HepG2 (cell line): Measurements from ENCODE around the gene ADGRG6. TPM values are rescaled to one million over a fixed set of nuclear protein-coding genes. Genes with fewer than 3 reads are reported as not detected.

Experiments used
- ATAC-seq: fragments of 200-7000 bp; cut with Tn5 transposase; 3 replicates; pipeline ENCODE4 v1.9.1; 2020; ENCODE audit warnings: mild to moderate bottlenecking, moderate library complexity
- BruUV-seq: library from RNA; stranded (reverse); fragments of 400-500 nt; replicated peaks from 2 replicates; lab custom pipeline; 2021; lab: Mats Ljungman, UMichigan
- CTCF ChIA-PET: fragments of 300-600 bp; formaldehyde crosslinking; extraction: SDS; loops from one replicate; lab custom pipeline; 2021; ENCODE audit warnings: low total read pairs, inconsistent platforms, low intra/inter-chr PET ratio; lab: Yijun Ruan, JAX
- POLR2A ChIA-PET: fragments of 350-600 bp; sonication (Branson Sonifier 250); formaldehyde crosslinking; loops from one replicate; lab custom pipeline; 2020; ENCODE audit warnings: antibody characterized with exemption, inconsistent platforms; lab: Yijun Ruan, JAX
- DNase-seq: peaks from one replicate; pipeline ENCODE4 v3.0.0-alpha.2; 2015; ENCODE audit warnings: low spot score
- FAIRE-seq: peaks from 3 replicates; lab custom pipeline; 2011; peaks lifted over from hg19 to GRCh38; lab: Jason Lieb, UNC
- H2AFZ ChIP-seq: one replicate; pipeline ENCODE4 v1.6.1; 2011; ENCODE audit warnings: low read length, inconsistent platforms
- H3K27ac ChIP-seq: fragments of 300-600 bp; 3 replicates; pipeline ENCODE4 v1.8.0; 2011; ENCODE audit warnings: mixed run types, mild to moderate bottlenecking, mixed read lengths, low read length, inconsistent platforms; ENCODE audit not compliant: insufficient read depth; ENCODE audit errors: extremely low read length
- H3K27me3 ChIP-seq, 2 experiments: fragments of 200-600 bp in 1 of 2; 2 replicates in 1 of 2; 3 replicates in 1 of 2; pipeline versions ENCODE4 v1.6.0 to v1.8.0; 2011; ENCODE audit warnings: low read length in 2 of 2, mild to moderate bottlenecking in 2 of 2, moderate library complexity in 2 of 2, inconsistent platforms in 1 of 2; ENCODE audit not compliant: insufficient read depth in 2 of 2, control insufficient read depth in 1 of 2
- H3K36me3 ChIP-seq, 2 experiments: fragments of 200-600 bp in 1 of 2; replicated peaks in 1 of 2; 2 replicates in 1 of 2; 3 replicates in 1 of 2; pipeline versions ENCODE4 v1.5.1 to v1.8.0; 2011; ENCODE audit warnings: low read length in 2 of 2, inconsistent platforms in 1 of 2; ENCODE audit not compliant: insufficient read depth in 2 of 2, control insufficient read depth in 1 of 2
- H3K4me1 ChIP-seq: 2 replicates; pipeline ENCODE4 v1.5.1; 2012; ENCODE audit warnings: low read length, inconsistent platforms; ENCODE audit not compliant: insufficient read depth
- H3K4me2 ChIP-seq: 2 replicates; pipeline ENCODE4 v1.6.0; 2011; ENCODE audit warnings: low read depth, low read length, inconsistent platforms
- H3K4me3 ChIP-seq, 3 experiments: fragments of 200-600 bp in 1 of 3; sonication (generic), shearing (Covaris generic) in 1 of 3; replicated peaks in 1 of 3; 2 replicates each; pipeline ENCODE4 v1.5.1; 2011 to 2016; ENCODE audit warnings: low read length in 3 of 3, inconsistent platforms in 2 of 3, low read depth in 2 of 3, mild to moderate bottlenecking in 2 of 3, control low read depth in 1 of 3, mixed read lengths in 1 of 3; ENCODE audit not compliant: insufficient read depth in 1 of 3
- H3K79me2 ChIP-seq: one replicate; pipeline ENCODE4 v1.6.1; 2011; ENCODE audit warnings: low read length, inconsistent platforms; ENCODE audit not compliant: insufficient read depth
- H3K9ac ChIP-seq: 2 replicates; pipeline ENCODE4 v1.6.0; 2011; ENCODE audit warnings: mild to moderate bottlenecking, low read depth, low read length, inconsistent platforms; ENCODE audit not compliant: insufficient read depth
- H3K9me3 ChIP-seq: 2 replicates; pipeline ENCODE4 v1.5.1; 2012; ENCODE audit warnings: mild to moderate bottlenecking, low read length
- H4K20me1 ChIP-seq: 2 replicates; pipeline ENCODE4 v1.6.0; 2011; ENCODE audit warnings: inconsistent platforms, mild to moderate bottlenecking, low read length, moderate library complexity; ENCODE audit not compliant: insufficient read depth
- ARNT2 ChIP-seq: sonication (generic); formaldehyde crosslinking; IDR thresholded peaks from 2 replicates; pipeline ENCODE4 v1.8.0; 2022; ENCODE audit warnings: mild to moderate bottlenecking, low read depth, missing genetic modification reagents, moderate library complexity
- CBFB ChIP-seq: sonication (generic); formaldehyde crosslinking; IDR thresholded peaks from 2 replicates; pipeline ENCODE4 v1.4.0; 2020; ENCODE audit warnings: missing genetic modification reagents
- CEBPG ChIP-seq: IDR thresholded peaks from 2 replicates; pipeline ENCODE4 v1.6.1; 2016
- HNRNPL ChIP-seq: fragments of 200-400 bp; formaldehyde crosslinking; IDR thresholded peaks from 2 replicates; pipeline ENCODE4 v1.6.1; 2017; ENCODE audit warnings: mild to moderate bottlenecking, low read depth, low read length
- KDM4B ChIP-seq: sonication (generic); formaldehyde crosslinking; IDR thresholded peaks from 2 replicates; pipeline ENCODE4 v1.4.0; 2020; ENCODE audit warnings: missing genetic modification reagents
- NFE2L2 ChIP-seq: fragments of 150-350 bp; IDR thresholded peaks from 2 replicates; pipeline ENCODE4 v1.6.1; 2014; ENCODE audit warnings: low read length
- NKX3-1 ChIP-seq: sonication (generic); formaldehyde crosslinking; IDR thresholded peaks from 2 replicates; pipeline ENCODE4 v1.5.0; 2020; ENCODE audit warnings: missing genetic modification reagents
- NRL ChIP-seq: sonication (generic); formaldehyde crosslinking; IDR thresholded peaks from 2 replicates; pipeline ENCODE4 v1.5.0; 2020; ENCODE audit warnings: missing genetic modification reagents, mild to moderate bottlenecking, moderate library complexity, borderline replicate concordance
- RERE ChIP-seq: IDR thresholded peaks from 2 replicates; pipeline ENCODE4 v1.6.1; 2016; ENCODE audit warnings: low read depth, missing genetic modification reagents, missing compliant biosample characterization
- RFX3 ChIP-seq: IDR thresholded peaks from 2 replicates; pipeline ENCODE4 v1.6.1; 2016; ENCODE audit warnings: missing biosample characterization, missing genetic modification reagents
- SIN3B ChIP-seq: fragments of 150-350 bp; IDR thresholded peaks from 2 replicates; pipeline ENCODE4 v1.6.1; 2014; ENCODE audit warnings: low read length
- THAP11 ChIP-seq: IDR thresholded peaks from 2 replicates; pipeline ENCODE4 v1.6.1; 2016; ENCODE audit warnings: missing biosample characterization, missing genetic modification reagents
- ZBTB1 ChIP-seq: sonication (generic); formaldehyde crosslinking; IDR thresholded peaks from 2 replicates; pipeline ENCODE4 v1.4.0; 2020; ENCODE audit warnings: missing genetic modification reagents, borderline replicate concordance
- ZMYM4 ChIP-seq: sonication (generic); formaldehyde crosslinking; IDR thresholded peaks from 2 replicates; pipeline ENCODE4 v1.8.1; 2023; ENCODE audit warnings: mild to moderate bottlenecking, missing genetic modification reagents
- ZNF121 ChIP-seq: sonication (generic); formaldehyde crosslinking; IDR thresholded peaks from 2 replicates; pipeline ENCODE4 v1.5.0; 2020; ENCODE audit warnings: mild to moderate bottlenecking, missing genetic modification reagents
- ZNF441 ChIP-seq: sonication (generic); formaldehyde crosslinking; IDR thresholded peaks from 2 replicates; pipeline ENCODE4 v1.7.0; 2021; ENCODE audit warnings: missing genetic modification reagents, borderline replicate concordance
- ZNF607 ChIP-seq: sonication (generic); formaldehyde crosslinking; IDR thresholded peaks from 2 replicates; pipeline ENCODE4 v1.5.1; 2020; ENCODE audit warnings: missing genetic modification reagents, mild to moderate bottlenecking, borderline replicate concordance
- ZNF703 ChIP-seq: sonication (generic); formaldehyde crosslinking; IDR thresholded peaks from 2 replicates; pipeline ENCODE4 v1.5.1; 2020; ENCODE audit warnings: missing genetic modification reagents, mild to moderate bottlenecking, moderate library complexity, borderline replicate concordance
- ZNF780A ChIP-seq: sonication (generic); formaldehyde crosslinking; IDR thresholded peaks from 2 replicates; pipeline ENCODE4 v1.8.0; 2022; ENCODE audit warnings: mild to moderate bottlenecking, missing genetic modification reagents, moderate library complexity
- WGBS: methylation state at CpG from one replicate; pipeline ENCODE4 v1.1.6; 2017; ENCODE audit warnings: low lambda C conversion rate; 5-methylcytosine and 5-hydroxymethylcytosine counted together
- in situ Hi-C: cut with HindIII; loops from 2 replicates; pipeline ENCODE4 v1.10.0; 2017; ENCODE audit warnings: low pct_unique_long_range_greater_than_20kb; ENCODE audit not compliant: extremely low pct_ligation_motif_present
- intact Hi-C: fragments of 100-400 bp; cut with micrococcal nuclease; formaldehyde crosslinking; loops from one replicate; pipeline ENCODE4 v1.10.0; 2022; ENCODE audit not compliant: unreplicated experiment
- polyA plus RNA-seq, 8 experiments: library from polyadenylated mRNA; depleted of rRNA in 3 of 8; stranded (reverse) in 7 of 8; unstranded in 1 of 8; fragments of >200 nt; fragmentation: Illumina TruSeq in 4 of 8; extraction: Trizol in 4 of 8; gene quantifications; 2 replicates each; pipeline versions ENCODE4 v1.2.1 to v1.2.3, GENCODE V29; 2011 to 2016; ENCODE audit warnings: low read depth in 4 of 8, missing spikeins in 1 of 8, mixed read lengths in 1 of 8; ENCODE audit not compliant: insufficient read depth in 1 of 8
- total RNA-seq, 5 experiments: library from RNA; depleted of rRNA; stranded (reverse); fragments of >200 nt; fragmentation: Illumina TruSeq; extraction: Trizol; gene quantifications; 2 replicates each; pipeline ENCODE4 v1.2.3, GENCODE V29; 2016; ENCODE audit warnings: low read depth in 1 of 5

Gene ADGRG6
- total and polyA plus RNA-seq, 2 of the 13 experiments (the other 11 are each of a cell fraction or from before 2014, with no cell fraction given), result 129 to 249 TPM

DNA sequence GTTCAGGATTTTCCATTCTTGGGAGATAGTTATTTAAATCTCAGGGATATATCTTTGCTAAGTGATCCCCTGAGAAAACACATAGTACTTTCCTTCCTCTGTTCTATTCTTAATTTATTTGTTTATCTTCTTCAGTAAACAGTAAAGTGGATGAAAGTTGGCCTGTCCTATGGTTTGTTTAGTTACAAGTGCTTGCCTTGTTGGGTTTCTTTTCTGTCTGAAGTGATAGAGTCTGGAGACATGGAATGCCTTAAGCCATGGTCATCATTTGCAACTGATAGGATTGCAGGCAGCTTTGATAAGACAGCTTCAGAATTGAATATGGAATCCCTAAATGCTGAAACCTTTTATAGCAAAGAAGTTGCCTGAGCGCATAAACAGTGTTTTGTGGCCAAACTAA, 4.9 kb downstream of the ADGRG6 start (continued):
- TF ChIP-seq NFE2L2, result no peak

DNA sequence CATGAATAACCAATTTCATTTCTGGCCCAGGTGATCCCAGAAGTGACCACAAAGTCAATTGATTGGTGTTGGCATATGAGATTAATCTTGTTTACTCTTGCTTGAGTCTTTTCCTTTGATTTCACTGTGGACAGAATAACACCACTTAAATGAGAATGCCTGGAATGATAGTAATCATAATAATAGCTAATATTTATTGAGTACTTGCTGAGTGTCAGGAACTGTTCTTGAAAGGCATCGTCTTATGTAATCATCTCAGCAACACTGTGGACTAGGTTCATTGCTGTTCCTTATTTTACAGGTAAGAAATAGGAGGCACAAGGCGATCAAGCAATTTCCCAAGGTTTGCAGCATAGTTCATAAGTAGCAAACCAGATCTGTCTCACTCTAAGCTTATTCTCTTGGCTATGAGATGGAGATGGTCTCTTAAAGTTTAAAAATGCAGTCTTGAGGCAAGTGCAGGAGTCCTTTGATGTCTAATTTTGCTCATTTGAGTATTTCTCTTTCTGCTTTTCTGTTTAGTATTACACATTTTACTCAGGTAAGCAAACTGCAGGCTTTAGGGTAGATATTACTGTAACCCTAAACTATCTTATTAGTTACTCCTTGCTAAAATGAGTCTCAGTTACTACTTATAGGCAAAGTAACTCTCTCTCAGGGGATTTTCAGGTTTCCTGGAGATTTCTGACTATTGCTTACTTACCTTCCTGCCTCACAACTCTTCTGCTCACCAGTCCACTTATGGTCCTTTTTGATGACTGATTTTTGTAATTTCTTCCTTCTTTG, 6.3 kb downstream of the ADGRG6 start:
- intact Hi-C loops, result no loop called here
- ATAC-seq (peak; percentile 76), FAIRE-seq (no peak), DNase-seq (peak; percentile 88)
- Histone ChIP-seq H3K27me3 (no peaks in the 10 kb centered on the region), H3K36me3 (peaks cover 7 to 37% of the 10 kb centered on the region in 2 experiments), H3K4me3 (peak overlapping the region in 2 of 3 experiments; percentile 29 to 93; a peak in 1 of 6 replicates), H3K27ac (peak overlapping the region; percentile 7), H3K9me3 (no peaks in the 10 kb centered on the region), H4K20me1 (peaks cover 31% of the 10 kb centered on the region), H3K4me1 (peaks cover 86% of the 10 kb centered on the region), H3K4me2 (peak overlapping the region; percentile 89), H3K79me2 (peaks cover 100% of the 10 kb centered on the region), H2AFZ (no peak overlapping the region), H3K9ac (no peak overlapping the region)
- ChIA-PET CTCF (no interaction called here), POLR2A (interaction anchor here (1.0 to 2.0 kb wide), 4 partner anchors 23 to 52 kb away, joined by 3 to 10 read pairs (median 4); no protein-coding TSS in a partner anchor)
- BruUV-seq, result no TSS peak
- WGBS, result 52% methylated on average over 2 of the region's 2 CpGs
- in situ Hi-C loops, result no loop called here
- no peak for TF ChIP-seq ZNF703
- TF ChIP-seq ZBTB1 (CRISPR knock-in tag), result no peak
- no peak for TF ChIP-seq ZNF441 (CRISPR knock-in tag)
- peak; percentile 79 for TF ChIP-seq CEBPG (CRISPR knock-in tag)
- no peak for TF ChIP-seq SIN3B
- peak; percentile 99 for TF ChIP-seq RERE (CRISPR knock-in tag)
- 0 out of 2 replicates have a peak, but pooled peaks have one; percentile 42 for TF ChIP-seq ZNF780A
- peak; percentile 11; the same call in 1 of the 2 replicates for TF ChIP-seq ZNF121
- TF ChIP-seq KDM4B (CRISPR knock-in tag), result 0 out of 2 replicates have a peak, but pooled peaks have one; percentile 25
- no peak for TF ChIP-seq HNRNPL
- TF ChIP-seq ARNT2, result 0 out of 2 replicates have a peak, but pooled peaks have one; percentile 32
- 0 out of 2 replicates have a peak, but pooled peaks have one; percentile 38 for TF ChIP-seq RFX3
- no peak for TF ChIP-seq ZNF607 (CRISPR knock-in tag)
- TF ChIP-seq ZMYM4 (CRISPR knock-in tag), result peak; percentile 76; the same call in 1 of the 2 replicates
- no peak for TF ChIP-seq NRL
- peak; percentile 66 for TF ChIP-seq THAP11 (CRISPR knock-in tag)
- TF ChIP-seq NKX3-1 (CRISPR knock-in tag), result peak; percentile 99
- peak; percentile 99 for TF ChIP-seq CBFB (CRISPR knock-in tag)
